OCI-M2 (cell line): Measurements from ENCODE around the gene SCN4A.
"Not testable (repeated sequence)": the region's sequence is repeated elsewhere in the genome, so short reads cannot be mapped to it uniquely, and the experiment has no call there.

Experiments
- DNase-seq: peaks from one replicate; lab custom pipeline; 2025; ENCODE audit not compliant: unreplicated experiment; lab: John Stamatoyannopoulos, UW

SCN4A gene

DNA sequence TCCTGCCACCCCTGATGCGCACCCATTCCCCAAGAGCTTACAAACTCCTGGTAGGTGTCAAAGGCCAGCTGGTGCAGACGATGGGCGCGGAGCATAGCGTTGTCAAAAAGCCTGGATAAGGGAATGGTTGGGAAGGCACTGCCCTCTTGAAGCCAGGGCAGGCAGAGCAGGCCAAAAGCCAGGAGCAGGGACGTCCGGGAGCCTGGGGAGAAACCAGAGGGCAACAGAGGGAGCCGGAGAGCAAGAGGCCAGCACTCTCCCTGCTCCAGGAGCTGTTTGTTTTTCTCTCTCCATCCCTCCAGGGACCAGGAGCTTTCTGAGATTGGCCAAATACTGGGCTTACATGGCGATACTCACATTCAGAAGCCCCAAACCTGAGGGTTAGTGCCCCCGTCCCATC is 54.4 kb downstream of the SCN4A start:
- DNase-seq, result no peak

DNA sequence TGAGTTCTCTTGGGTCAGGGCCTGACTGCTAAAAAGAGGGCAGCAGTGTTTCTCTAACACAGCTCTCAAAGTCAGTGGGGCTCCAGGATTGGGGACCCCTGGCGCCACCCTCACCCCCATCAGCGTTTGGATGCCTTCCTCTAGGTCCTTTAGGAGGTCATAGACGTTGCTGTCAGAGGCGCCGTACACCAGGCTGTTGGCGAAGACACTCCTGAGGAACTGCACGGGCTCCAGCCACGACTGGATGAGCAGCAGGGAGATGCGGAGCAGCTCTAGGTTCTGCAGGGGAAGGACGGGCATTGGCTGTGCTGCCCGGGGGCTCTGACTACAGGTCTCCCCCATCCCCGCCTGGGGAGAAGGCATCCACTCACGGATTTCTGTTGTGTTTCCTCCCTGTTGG is 55.1 kb downstream of the SCN4A start:
- no peak for DNase-seq

DNA sequence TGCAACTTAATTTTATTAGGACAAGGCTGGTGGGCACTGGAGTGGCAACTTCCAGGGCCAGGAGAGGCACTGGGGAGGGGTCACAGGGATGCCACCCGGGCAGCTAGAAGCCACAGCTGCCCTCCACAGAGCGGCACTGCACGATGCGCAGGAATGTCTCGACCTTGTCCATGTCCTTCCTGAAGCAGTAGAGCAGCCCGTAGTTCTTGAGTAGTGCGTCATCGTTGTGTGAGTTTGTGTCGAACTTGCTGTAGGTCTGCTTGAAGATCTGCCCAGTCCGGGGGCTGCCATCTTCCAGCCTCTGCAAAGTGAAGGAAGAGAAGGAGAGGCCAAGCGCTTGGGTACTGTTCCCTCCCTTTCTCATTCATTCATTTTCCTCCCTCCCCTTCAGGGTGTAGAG is 55.5 kb downstream of the SCN4A start:
- DNase-seq, result not testable (repeated sequence)

DNA sequence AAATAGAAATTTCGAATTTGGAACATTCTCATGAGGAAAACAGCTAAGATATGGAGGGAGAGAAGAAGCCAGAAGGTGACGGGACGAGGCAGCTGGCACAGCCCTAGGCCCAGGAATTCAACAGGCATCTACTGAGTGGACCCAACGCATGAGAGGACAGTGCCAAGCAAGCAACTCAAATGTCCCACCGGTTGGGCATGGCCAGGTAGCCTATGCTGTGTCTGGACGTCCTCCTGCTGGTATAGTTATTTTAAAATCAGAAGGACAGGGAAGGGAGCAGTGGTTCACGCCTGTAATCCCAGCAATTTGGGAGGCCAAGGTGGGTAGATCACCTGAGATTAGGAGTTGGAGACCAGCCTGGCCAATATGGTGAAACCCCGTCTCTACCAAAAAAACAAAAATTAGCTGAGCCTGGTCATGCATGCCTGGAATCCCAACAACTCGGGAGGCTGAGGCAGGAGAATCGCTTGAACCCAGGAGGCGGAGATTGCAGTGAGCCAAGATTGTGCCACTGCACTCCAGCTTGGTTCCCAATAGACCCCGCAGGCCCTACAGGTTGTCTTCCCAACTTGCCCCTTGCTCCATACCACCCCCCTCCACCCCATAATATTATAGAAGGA is 56.0 kb downstream of the SCN4A start:
- no peak for DNase-seq

DNA sequence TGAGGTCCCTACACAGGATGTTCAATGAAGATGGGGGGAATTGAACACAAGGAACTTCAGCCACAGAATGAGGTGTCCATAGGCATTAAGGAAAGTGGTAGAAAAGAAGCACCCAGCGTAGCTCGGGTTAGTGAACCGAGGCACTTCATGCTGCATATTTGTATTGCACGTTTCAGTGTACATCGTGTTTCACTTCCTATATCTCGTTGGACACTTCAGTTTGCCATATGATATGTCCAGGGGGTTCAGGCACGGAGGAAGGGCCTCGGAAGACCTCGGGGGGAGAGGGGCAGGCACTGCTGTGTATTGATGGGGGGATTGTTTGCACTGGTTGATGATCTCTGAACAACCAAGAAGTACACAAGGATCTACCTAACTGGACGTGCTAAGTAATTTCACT is 57.0 kb downstream of the SCN4A start:
- DNase-seq, result not testable (repeated sequence)

DNA sequence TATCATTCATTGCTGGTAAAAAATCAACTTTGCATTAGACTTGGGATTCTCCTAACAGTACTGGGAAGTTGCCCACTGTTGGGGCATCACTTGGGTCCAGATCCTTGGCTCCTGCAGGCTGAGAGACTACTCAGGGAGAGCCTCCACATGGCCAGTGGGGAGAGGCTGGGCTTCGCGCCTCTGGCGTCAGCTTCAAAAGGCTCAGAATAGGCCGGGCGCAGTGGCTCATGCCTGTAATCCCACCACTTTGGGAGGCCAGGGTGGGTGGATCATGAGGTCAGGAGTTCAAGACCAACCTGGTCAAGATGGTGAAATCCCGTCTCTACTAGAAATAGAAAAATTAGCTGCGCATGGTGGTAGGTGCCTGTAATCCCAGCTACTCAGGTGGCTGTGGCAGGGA is 58.2 kb downstream of the SCN4A start:
- DNase-seq, result no peak

DNA sequence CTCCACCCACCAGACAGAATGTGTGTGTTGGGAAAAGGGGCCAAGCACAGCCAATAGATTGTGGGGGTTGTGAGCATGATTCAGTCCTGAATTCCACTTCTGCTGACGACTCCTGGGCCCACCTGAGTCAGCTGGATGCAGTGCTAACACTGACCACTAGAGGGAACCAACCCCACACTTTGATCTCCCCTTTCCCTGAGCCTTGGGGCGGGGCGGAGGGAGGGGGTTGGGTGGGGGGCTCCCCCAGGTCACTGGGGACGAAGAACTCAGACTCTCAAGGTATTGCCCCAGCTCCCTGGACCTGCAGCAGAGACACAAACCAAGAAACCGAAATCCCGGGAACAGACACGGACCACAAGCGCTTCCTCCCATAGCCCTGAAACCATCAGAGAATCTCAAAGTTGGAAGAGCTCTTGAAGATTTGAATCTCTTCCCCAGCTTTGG is 61.0 kb downstream of the SCN4A start:
- DNase-seq, result no peak

DNA sequence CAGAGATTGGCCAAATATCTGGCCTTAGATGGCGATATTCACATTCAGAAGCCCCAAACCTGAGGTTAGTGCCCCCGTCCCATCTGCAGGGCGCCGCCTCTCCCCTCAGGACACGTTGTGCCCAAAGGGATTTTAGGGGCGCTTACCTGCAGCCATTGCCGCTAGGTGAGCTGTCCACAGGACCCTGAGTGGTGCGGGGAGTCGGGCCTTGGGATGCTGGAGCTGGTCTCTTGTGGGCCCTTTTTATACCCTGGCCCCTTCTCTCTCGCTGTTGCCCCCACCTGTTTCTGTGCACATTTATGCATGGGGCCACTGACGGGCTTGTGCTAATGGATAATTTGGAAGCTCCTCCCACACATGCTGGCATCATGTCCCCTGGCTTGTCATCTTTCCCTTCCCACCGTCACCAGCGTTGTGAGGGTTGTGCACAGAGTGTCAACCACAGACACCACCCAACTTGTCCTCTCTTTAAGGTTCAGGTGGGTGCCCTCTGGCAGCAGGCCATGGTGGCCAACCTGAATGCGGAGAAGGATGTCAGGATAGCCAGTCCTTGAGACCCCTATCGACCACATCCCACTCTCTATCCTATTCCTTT is 61.6 kb downstream of the SCN4A start, which contains the start of gene CSHL1:
CSHL1 (minus strand) TSS at position 218 of the 595 bp plus-strand sequence; CDS start at position 156, 62 bp downstream.
- no peak for DNase-seq

DNA sequence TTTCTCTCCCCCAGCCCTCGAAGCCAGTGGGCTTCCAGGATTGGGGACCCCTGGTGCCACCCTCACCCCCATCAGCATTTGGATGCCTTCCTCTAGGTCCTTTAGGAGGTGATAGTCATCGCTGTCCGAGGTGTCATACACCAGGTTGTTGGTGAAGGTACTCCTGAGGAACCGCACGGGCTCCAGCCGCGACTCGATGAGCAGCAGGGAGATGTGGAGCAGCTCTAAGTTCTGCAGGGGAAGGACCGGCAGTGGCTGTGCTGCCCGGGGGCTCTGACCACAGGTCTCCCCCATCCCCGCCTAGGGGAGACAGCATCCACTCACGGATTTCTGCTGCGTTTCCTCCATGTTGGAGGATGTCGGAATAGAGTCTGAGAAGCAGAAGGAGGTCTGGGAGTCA is 62.6 kb downstream of the SCN4A start:
- no peak for DNase-seq

DNA sequence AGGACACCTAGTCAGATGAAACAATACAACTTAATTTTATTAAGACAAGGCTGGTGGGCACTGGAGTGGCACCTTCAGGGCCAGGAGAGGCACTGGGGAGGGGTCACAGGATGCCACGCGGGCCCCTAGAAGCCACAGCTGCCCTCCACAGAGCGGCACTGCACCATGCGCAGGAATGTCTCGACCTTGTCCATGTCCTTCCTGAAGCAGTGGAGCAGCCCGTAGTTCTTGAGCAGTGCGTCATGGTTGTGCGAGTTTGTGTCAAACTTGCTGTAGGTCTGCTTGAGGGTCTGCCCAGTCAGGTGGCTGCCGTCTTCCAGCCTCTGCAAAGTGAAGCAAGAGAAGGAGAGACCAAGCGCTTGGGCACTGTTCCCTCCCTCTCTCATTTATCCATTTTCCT is 63.1 kb downstream of the SCN4A start:
- DNase-seq, result not testable (repeated sequence)

DNA sequence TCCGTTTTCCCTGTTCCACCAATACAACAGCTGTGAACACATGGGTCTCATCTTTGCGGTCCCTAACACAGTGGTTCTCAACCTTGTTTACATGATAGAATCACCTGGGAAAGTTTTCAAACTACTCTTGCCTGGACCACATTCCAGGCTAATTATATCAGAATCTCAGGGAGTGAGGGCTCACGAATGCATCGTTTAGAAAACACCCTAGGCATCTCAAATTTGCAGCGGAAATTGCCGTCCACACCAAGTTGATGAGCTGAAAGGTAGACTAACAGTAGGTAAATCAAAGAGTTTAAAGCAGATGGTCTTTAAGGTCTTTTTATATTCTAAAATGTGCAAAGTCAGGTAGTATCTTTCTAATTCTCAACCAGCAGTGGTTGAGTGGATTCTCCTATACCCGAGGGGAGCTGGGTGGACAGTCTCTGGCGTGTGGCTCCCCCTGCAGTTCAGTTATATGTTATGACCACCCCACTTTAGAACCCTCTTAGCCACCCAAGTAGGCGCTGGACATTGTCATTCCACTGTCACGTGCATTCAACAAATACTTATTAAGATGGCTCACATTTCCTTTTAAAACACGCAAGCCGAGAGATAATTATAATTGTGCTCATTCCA is 65.4 kb downstream of the SCN4A start:
- DNase-seq, result not testable (repeated sequence)

DNA sequence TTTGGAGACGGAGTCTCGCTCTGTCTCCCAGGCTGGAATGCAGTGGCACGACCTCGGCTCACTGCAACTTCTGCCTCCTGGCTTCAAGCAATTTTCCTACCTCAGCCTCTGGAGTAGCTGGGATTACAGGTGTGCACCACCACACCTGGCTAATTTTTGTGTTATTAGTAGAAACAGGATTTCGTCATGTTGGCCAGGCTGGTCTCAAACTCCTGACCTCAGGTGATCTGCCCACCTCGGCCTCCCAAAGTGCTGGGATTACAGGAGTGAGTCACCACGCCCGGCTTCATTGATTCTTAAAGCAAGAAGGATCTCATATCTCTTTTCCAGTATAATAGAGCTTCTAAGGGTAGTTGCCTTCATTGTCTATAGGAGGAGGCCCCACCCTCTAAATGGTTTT is 67.9 kb downstream of the SCN4A start:
- DNase-seq, result not testable (repeated sequence)

DNA sequence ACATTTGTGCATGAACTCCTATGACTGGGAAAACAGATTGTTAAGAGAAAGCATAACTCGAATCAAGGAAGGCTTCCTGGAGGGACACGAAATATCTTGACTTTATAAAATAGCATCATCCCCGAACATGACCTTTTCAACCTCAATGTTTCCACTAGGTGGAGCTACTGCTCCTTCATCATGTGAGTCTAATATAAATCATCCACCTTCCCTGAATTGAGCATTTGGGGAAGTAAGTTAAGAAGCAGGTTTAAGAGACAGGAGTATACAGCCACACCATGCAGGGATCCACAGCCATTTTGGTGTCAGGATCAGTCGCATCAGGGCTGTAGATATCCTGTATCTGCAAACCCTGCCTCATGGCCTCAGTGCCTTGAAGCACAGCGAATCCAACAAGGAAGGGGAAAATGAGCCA is 68.9 kb downstream of the SCN4A start:
- DNase-seq, result not testable (repeated sequence)

DNA sequence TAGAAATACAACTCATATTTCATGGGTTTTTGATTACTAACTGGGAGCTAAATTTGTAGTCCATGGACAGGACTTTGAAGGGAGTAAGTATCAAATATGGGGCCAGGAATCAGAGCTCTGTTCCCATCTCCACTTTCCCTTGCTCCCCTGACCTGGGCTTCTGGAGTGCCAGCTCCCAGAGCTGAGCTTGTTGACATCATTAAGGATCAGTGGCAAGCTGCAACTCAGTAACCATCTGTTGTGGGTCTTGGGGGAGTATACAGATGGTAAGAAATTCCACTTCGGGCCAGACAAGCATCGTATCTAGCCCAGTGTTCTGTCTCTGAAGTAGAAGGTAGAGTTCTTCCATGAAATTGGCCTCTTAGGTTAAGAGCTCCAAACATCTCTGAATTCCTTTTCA is 70.7 kb downstream of the SCN4A start:
- DNase-seq, result not testable (repeated sequence)

DNA sequence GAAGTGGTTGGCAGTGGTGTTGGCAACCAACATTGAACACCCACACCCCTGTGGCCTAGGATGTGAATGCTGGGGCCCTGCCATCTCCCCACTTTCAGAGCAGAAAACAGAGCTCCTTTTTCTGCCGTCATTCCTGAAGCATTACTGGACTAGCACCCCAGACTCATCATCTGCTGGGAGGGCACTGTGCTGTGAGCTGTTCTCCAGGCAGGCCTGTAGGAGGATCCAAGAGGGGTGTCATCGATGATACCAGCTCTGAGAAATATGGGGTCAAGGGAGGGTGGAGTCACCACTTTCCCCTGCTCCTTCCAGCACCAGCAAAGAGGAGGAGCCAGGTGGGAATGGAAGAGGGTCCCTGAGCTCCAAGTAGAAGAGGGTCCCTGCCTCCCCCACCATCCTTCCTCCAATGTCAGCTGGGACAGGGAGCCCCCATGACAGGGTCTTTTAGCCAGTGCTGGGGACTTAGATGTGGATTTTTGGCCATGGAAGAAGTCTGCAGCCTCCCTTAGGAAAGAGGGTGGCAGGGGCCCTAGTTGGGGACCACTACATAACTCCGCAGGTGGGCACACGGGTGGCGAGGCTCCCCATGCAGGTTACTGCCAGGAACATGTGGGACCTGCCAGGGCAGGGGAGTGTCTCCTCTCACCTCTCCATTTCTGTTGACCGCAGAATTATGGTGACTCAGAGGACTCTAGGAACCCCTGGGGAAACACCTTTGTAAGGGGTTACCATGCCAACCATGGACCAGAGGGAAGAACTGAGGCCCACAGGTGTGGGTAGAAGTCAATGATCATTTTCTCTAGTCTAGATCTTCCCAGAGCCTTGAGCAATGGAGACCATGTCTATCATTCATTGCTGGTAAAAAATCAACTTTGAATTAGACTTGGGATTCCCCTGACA is 73.6 kb downstream of the SCN4A start:
- DNase-seq, result not testable (repeated sequence)

DNA sequence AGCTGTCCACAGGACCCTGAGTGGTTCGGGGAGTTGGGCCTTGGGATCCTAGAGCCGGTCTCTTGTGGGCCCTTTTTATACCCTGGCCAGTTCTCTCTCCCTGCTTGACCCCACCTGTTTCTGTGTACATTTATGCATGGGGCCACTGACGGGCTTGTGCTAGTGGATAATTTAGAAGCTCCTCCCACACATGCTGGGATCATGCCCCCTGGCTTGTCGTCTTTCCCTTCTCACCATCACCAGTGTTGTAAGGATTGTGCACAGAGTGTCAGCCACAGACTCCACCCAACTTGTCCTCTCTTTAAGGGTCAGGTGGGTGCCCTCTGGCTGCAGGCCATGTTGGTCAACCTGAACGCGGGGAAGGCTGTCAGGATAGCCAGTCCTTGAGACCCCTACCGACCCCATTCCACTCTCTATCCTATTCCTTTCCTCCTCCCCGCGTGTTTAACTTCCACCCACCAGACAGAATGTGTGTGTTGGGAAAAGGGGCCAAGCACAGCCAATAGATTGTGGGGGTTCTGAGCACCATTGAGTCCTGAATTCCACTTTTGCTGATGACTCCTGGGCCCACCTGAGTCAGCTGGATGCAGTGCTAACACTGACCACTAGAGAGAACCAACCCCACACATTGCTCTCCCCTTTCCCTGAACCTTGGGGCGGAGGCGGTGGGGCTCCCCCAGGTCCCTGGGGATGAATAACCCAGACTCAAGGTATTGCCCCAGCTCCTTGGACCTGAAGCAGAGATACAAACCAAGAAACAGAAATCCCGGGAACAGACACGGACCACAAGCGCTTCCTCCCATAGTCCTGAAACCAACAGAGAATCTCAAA is 76.0 kb downstream of the SCN4A start, which contains the start of gene CSH1:
CSH1 (minus strand) TSS at position 51 of the 831 bp plus-strand sequence. CDS start 63 bp downstream, outside the sequence.
- DNase-seq, result not testable (repeated sequence)

DNA sequence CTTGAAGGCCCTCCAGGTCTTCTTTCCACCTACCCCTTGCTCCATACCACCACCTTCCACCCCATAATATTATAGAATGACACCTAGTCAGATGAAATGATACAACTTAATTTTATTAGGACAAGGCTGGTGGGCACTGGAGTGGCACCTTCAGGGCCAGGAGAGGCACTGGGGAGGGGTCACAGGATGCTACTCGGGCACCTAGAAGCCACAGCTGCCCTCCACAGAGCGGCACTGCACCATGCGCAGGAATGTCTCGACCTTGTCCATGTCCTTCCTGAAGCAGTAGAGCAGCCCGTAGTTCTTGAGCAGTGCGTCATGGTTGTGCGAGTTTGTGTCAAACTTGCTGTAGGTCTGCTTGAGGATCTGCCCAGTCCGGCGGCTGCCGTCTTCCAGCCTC is 77.9 kb downstream of the SCN4A start:
- not testable (repeated sequence) for DNase-seq

DNA sequence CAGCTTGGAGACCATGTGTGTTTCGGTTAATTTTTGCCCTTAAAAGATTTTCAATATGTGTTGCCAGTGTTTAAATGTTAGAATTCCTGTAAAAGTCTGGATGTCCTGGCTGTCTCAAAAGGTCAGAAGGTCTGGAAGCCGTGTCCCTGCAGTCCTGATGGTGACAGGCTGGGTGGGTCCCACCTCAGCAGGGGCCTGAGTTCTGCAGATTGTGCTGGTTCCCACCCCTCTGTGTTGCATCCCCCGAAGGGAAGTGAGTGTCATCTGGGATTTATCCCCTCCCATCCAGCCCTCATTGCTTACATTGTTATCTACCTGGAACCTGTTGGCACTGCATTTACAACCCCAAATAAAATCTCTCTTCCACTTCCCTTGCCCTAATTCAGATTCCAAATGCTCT is 78.7 kb downstream of the SCN4A start:
- DNase-seq, result not testable (repeated sequence)

DNA sequence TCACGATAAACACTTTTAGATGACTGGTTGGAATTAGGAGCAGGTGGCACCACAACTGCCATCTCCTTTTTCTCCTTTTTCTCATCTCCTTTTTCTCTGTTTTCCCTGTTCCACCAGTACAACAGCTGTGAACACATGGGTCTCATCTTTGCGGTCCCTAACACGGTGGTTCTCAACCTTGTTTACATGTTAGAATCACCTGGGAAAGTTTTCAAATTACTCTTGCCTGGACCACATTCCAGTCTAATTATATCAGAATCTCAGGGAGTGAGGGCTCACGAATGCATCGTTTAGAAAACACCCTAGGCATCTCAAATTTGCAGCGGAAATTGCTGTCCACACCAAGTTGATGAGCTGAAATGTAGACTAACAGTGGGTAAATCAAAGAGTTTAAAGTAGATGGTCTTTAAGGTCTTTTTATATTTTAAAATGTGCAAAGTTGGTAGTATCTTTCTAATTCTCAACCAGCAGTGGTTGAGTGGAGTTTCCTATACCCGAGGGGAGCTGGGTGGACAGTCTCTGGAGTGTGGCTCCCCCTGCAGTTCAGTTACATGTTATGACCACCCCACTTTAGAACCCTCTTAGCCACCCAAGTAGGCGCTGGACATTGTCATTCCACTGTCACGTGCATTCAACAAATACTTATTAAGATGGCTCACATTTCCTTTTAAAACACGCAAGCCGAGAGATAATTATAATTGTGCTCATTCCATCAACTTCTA is 80.2 kb downstream of the SCN4A start:
- DNase-seq, result not testable (repeated sequence)
